GM21381 (cell line): Measurements from ENCODE around the gene CLDN22.

Experiments used
- ATAC-seq: cut with Tn5 transposase; IDR thresholded peaks from one replicate; pipeline ENCODE4 v1.9.1; 2021; ENCODE audit warnings: mild to moderate bottlenecking, moderate library complexity; ENCODE audit not compliant: unreplicated experiment

The CLDN22 gene

GRCh38 chr4:183323295-183323694, 3.2 kb upstream of the CLDN22 start:
- ATAC-seq: no peak

- no peak for ATAC-seq
These were observed 2.2 kb upstream of the CLDN22 start, which contains the start of gene CLDN24 for GRCh38 chr4:183322326-183322725. Gene CLDN24, minus strand, starts transcription at chr4:183322426. Its CDS starts 0 bp downstream, at chr4:183322426.

GRCh38 chr4:183321516-183321915, 1.4 kb upstream of the CLDN22 start:
- ATAC-seq: no peak

- peak; percentile 50 for ATAC-seq
These were observed 1.0 kb upstream of the CLDN22 start for GRCh38 chr4:183321079-183321478.

DNA sequence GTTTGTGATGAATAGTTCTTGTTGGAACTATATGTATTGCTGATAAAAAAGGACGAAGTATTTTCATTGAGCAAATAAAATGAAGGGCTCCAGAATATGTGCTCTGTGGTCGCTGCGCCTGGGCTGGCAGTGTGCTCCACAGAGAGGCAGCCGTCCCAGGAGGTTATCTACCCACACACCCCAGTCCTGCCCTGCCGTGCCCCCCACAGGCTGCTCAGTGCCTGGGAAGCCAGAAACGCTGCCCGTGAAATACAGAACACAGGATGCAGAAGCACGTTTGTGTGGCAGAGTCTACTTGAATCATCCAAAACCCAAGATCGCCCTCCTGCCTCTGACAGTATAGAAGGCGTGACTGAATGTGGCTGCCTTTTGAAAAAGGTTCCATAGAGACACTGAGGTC, 1.4 kb downstream of the CLDN22 start:
- no peak for ATAC-seq

DNA sequence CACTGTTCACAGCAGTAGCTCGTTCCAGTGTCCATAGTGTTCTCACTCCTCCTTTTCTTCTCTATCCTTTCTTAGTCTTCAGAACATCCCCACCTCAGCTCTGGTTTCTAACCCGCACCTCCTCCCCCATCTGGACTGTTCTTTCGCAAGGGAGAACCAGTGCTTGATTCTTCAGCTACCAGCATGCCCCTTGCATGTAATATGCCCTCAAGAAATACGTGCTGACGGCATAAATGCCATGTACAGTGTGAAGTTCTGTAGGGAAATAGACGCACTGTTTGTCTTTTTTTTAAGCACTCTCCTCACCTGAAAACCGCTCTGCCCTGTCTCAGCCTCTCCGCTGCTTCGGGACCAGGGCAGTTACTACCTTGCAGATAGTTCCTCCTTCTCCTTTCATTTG, 5.3 kb downstream of the CLDN22 start:
- ATAC-seq: no peak

DNA sequence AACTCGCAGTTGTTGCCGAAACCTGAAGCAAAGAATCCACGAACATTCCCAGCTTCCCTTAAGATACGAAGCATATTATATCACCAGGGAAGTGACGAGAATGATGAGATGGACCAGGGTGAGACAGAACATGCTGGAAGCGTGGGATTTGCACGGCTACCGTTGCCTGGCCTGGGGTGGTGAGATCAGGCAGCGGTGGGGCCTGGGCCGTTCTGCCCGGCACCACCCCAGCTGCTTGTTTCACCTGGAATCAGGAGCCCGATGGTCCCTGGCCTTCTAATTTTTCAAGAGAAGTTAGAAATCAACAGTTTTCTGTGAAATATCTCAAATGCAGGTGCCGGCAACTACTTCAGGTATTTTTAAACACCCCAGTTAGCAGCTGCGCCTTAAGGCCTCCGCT, 5.7 kb downstream of the CLDN22 start:
- ATAC-seq: no peak

DNA sequence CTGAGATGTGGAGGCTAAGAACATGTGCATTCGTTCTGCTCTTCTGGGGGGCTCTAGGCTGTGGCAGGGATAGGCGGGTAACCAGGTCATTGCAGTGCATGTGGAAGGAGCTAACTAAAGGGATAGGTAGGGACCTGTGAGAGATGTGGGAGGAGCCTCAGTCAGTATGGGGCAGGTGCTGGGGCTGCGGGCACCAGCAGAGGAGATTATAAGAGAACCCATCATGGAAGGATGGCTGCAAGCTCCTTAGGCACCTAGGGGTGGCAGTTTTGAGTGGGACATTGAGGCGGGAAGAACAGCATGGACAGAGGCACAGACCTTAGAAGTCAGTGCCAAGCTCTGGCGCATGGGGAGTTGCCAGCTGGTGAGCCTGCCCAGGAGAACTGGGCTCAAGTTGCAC, 7.2 kb downstream of the CLDN22 start:
- no peak for ATAC-seq

DNA sequence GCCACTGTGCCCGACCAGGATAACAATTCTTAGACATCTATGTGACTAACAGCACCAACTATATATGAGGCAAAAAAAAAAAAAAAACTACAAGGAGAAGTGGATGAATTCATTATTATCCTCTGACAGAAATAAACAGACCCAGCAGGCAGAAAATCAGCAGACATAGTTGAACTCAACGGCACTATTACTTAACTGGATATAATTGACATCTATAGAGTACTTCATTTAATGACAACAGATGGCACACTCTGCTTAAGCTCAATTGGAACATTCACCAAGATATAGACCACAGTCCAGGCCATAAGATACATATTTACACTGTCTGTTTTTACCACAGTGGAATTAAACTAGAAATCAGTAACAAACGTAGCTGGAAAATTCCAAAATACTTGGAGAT, 13.3 kb downstream of the CLDN22 start:
- no peak for ATAC-seq

- no peak for ATAC-seq
These were observed 15.5 kb downstream of the CLDN22 start for GRCh38 chr4:183304538-183304937.

GRCh38 chr4:183304067-183304466, 16.0 kb downstream of the CLDN22 start:
- ATAC-seq: no peak

DNA sequence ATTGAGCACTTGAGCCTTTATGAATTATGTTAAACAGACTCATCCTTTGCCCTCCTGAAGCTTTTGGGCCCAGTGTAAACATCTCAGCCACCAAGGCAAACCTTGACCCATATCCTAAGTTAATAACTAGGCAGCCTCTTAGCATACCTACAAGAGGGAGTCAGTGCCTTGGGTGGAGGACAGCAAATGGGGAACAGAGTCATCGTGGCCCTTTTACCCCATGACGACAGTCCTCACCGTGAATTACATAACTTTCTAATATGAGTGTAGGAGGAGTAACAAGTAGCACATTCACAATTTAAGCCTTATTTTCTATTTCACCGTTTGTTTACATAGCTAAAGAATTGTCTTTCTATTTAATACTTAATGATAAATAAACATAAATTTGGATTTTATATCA, 16.8 kb downstream of the CLDN22 start:
- no peak for ATAC-seq

DNA sequence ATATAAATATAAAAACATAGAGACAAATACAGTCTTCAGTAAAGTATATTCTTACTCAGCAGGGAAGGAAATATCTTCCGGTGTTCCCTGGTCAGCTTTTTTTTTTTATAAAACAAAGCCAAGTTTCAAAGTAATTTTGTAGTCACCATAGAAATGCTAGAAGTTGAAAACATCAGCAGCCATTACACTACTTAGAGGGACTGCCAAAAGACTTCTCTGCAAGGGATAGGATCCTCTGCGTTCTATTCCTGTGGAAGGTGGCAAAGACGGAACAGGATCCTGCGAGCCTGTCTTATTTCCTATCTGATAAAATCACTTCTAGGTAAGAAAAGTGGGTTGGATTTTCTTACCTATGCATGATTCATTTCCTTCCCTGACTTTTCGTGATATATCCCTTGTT, 19.4 kb downstream of the CLDN22 start:
- no peak for ATAC-seq

DNA sequence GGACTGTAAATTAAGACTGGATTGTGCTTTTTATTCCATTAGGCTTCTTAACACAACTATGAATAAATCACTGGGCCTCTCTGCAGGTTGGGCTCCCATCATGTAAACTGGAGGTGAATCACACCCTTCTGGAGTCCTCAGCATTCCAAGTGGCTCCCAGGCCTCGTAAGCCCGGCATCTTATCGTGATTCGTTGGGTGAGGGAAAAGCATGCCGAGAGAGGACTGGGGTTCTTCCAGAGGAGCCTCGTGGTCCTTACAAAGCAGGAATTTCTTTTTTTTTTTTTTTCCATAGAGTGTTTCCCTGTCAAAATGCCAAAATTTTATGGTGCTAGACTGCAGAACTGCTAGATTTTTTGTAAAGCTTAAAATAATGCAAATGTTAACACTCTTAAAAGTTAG, 20.0 kb downstream of the CLDN22 start:
- ATAC-seq: no peak

- peak; percentile 49 for ATAC-seq
These were observed 20.6 kb downstream of the CLDN22 start for GRCh38 chr4:183299464-183299863.

DNA sequence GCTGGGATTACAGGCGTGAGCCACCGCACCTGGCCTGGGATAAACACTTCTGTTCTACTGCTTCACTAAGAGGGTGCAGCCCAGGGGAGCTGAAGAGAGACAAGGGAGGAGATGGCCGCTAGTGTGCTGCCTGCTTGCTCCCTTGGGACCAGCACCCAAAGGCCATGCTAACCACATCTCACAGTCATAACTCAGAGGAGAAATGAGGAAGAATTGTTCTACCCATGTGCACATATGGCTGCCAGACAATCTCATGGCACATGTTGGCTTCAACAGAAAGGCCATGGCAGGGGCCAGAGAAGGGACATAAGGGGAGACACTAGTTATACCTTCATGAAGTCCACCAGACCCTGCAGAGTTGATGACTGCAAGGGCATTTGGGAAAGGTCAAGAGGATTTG, 22.4 kb downstream of the CLDN22 start:
- peak; percentile 68 for ATAC-seq

DNA sequence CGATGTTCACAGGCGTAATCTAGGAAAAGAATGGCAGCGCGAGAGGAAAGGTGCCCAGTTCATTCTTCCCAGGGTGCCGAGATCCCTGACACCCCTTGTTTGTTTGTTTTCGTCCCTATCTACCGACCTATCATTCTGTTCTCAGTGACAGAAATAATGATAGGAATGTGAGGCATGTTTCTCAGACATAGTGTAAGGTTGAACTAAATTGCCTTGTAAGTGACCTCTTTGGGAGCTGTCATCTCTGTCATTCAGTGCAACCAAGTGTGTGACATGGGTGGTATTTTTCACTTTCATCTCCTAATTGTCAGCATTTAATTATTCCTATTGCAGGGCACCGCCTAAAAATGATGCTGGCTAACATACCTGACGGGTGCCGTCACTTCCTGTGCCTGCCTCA, 24.4 kb downstream of the CLDN22 start:
- no peak for ATAC-seq

DNA sequence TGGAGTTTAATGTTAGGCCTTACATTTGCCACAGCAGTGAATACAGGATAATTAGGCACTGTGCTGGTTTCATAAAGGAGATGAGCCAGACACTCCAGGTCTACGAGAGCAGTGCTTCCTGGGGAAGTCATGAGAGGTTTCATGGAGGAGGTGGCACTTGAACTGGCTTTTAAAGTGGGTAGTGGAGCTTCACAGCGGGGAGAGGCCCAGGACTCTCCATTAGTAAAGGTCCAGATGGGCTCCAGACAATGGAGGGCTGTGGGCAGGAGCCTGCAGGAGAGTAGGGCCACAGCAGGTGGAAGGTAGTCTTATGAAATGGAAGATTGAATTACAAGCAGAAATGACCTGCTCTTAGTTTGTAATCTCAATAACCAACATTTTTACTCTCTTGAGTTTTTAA, 29.0 kb downstream of the CLDN22 start:
- no peak for ATAC-seq

DNA sequence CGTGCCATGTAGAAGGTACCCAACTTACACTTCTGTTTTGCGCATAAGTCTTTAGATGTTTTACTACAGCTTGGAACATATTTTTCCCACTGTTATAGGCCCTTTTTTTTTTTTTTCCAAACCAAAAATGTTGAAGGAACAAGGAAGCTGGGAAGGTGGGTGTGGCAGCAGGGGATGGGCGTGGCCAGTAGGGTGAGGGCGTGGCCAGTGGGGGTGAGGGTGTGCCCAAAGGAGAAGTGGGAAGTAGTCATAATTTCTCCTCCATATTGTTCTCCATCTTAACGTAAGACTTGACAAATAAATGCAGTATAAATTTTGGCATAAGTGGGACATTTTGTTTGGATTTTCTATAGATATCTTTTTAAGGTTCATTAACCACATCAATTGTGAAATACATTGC, 30.4 kb downstream of the CLDN22 start:
- ATAC-seq: no peak

- no peak for ATAC-seq
These were observed 31.1 kb downstream of the CLDN22 start for GRCh38 chr4:183288955-183289354.

- ATAC-seq: peak; percentile 79
These were observed 32.4 kb downstream of the CLDN22 start for GRCh38 chr4:183287677-183288076.

GRCh38 chr4:183287309-183287659, 32.8 kb downstream of the CLDN22 start:
- peak; percentile 75 for ATAC-seq

DNA sequence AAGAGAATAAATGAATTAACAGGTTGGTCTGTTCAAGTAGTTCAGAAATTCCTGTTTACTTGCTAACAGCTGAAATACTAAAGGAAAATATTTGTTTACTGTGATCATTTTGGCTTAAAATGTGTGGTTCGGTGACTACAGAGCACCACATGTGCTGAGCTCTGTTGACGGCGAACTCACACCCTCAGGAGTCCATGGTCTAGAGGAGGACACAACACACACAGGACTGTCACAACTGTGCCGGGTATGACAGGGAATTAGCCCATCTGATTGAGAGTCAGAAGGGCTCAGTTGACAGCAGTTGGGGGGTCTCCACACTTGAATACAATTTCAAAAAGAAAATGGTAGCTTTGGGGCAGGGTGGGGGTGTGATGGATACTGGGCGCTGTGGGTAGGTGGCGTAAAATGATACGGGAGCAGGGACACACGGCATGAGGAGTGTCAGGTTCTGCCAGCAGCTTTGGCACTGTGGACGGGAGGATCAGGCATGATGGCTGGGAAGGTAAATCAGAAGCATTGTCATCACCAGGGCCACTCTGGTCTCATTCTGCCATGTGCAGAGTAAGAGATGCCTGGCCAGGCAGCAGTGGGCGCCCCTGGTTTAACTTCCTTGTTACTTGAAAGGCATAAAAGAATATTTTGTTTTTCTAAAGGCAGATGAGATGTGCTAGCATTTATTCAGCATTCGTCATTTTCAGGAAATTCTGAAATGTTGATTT, 33.3 kb downstream of the CLDN22 start:
- peak; percentile 27 for ATAC-seq
